ENCODE data around the gene ZNF512B.

- TF ChIP-seq CTCF (IDR thresholded peaks at IDR 0.05; ENCODE audit: extremely low read depth in 1 of 2, insufficient read depth in 1 of 2, low read depth in 1 of 2, low read length in 2 of 2) (no peak), POLR2A (IDR thresholded peaks at IDR 0.05; ENCODE audit: low read depth, low read length) (no peak), POLR2AphosphoS5 (IDR thresholded peaks at IDR 0.05; ENCODE audit: insufficient read depth, low read depth, low read length) (no peak), MAX (IDR thresholded peaks at IDR 0.05; ENCODE audit: insufficient read depth, insufficient read length) (no peak), EZH2 (IDR thresholded peaks at IDR 0.05; ENCODE audit: borderline replicate concordance, low read depth, low read length, severe bottlenecking) (no peak), MYC (IDR thresholded peaks at IDR 0.05; ENCODE audit: low read depth, low read length) (no peak), GATA2 (IDR thresholded peaks at IDR 0.05; ENCODE audit: insufficient read depth, insufficient read length, low read depth, low read length) (no peak), FOS (IDR thresholded peaks at IDR 0.05; ENCODE audit: borderline replicate concordance, insufficient read depth, low read length) (no peak)
These were observed 37.0 kb downstream of the ZNF512B start for GRCh38 chr20:63932606-63933160.

Data from endothelial cell of umbilical vein (primary cell).